ENCODE data around the gene IRS2. TPM values are rescaled to one million over a fixed set of nuclear protein-coding genes. Genes with fewer than 3 reads are reported as not detected.

Gene IRS2
- total and polyA plus RNA-seq, 7 experiments from 2014 or later, result 2.7 to 94.9 (median 26.1) TPM

DNA sequence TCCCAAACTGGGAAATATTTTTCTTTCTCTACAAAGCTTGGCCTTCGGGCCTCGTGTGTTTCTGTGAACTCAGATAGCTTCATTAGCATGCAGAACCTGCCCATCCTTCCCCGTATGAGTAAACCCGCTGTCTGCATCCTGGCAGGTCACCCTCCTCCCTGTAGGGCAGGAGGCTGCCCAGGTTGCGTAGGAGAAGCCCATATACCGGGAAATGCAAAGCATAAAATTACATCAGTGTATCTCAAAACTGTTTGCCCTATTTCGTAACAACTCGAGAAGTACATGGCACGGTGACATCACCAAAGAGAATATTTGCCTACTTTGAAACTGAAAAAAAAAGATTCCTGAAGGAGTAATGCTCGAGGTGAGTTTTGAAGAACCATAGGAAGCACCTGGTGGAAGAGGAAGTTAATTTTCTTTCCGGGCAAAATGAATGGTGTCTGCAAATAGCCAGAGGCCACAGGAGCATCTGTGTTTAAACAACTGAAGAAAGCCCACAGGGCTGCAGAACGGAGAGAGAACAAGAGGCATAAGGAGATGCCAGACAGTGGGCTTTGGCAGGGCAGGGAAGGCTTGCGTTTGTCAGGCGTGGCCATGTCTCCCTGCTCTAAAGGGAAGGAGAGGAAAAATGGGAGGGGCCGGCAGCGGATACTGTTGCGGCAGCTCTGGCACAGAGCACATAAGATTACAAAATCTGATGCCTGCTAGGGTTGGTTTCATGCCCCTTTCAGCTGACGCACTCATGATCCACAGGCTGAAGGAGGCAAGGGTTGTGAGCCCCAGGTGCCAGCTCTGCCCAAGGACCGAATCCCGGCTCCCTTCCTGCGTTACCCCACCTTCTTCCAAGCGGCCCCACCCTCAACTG lies 81.4 kb downstream of the IRS2 start:
- Mint-ChIP-seq H3K9me3 (peaks cover 0 to 2% (median 0%) of the 10 kb centered on the region in 11 donors), H3K27ac (no peak overlapping the region), H3K27me3 (peaks cover 18 to 29% (median 28%) of the 10 kb centered on the region in 5 donors), H3K4me1 (peaks cover 4 to 18% (median 11%) of the 10 kb centered on the region in 7 donors), H3K36me3 (peaks cover 0 to 8% (median 0%) of the 10 kb centered on the region in 5 donors), H3K4me3 (peak overlapping the region in 2 of 10 donors; percentile 6 to 16)
- H3K36me3 ChIP-seq (ENCODE audit: control insufficient read depth in 2 of 3, insufficient read depth in 3 of 3, low read length in 3 of 3), result no peaks in the 10 kb centered on the region
- H3K27me3 ChIP-seq (ENCODE audit: control insufficient read depth in 2 of 2, insufficient read depth in 2 of 2, low read length in 2 of 2), result no peaks in the 10 kb centered on the region
- no peak overlapping the region for H3K4me3 ChIP-seq (ENCODE audit: low read length)
- H3K4me1 ChIP-seq (ENCODE audit: control insufficient read depth in 2 of 2, insufficient read depth in 2 of 2, low read length in 2 of 2), result peaks cover 0 to 4% of the 10 kb centered on the region in 2 donors
- ATAC-seq, result peak; percentile 60
- CTCF ChIA-PET, result no interaction called here
- no peaks in the 10 kb centered on the region for H3K9me3 ChIP-seq (ENCODE audit: control insufficient read depth in 2 of 3, low read length in 3 of 3)
- POLR2A ChIA-PET, result no interaction called here
- H3K27ac ChIP-seq (ENCODE audit: low read depth, low read length), result no peak overlapping the region
- intact Hi-C loops (cut with micrococcal nuclease), result no loop called here
- DNase-seq, result no peak

DNA sequence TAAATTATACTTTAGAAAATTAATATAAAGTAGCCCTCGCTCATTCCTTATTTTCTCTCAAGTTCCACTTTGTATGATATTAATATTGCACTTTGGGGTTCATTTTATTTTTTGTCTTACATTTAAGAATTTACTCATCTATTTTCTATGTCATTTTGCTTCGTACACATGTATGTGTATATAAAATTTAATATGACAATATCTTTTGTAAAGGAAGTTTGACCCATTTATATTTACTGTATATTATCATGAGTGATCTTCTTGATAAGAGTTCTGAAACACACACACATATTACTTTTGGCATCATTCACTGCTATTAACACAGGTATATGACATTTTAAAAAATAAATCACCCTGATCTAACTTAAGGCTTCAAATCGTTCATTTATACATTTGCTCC lies 83.1 kb downstream of the IRS2 start:
- peaks cover 0 to 5% of the 10 kb centered on the region in 2 donors for H3K4me1 ChIP-seq (ENCODE audit: control insufficient read depth in 2 of 2, insufficient read depth in 2 of 2, low read length in 2 of 2)
- no peaks in the 10 kb centered on the region for H3K27me3 ChIP-seq (ENCODE audit: control insufficient read depth in 2 of 2, insufficient read depth in 2 of 2, low read length in 2 of 2)
- no peaks in the 10 kb centered on the region for H3K9me3 ChIP-seq (ENCODE audit: control insufficient read depth in 2 of 3, low read length in 3 of 3)
- peaks cover 0 to 2% (median 0%) of the 10 kb centered on the region in 11 donors for H3K9me3 Mint-ChIP-seq
- POLR2A ChIA-PET, result no interaction called here
- no peak for ATAC-seq
- H3K36me3 ChIP-seq (ENCODE audit: control insufficient read depth in 2 of 3, insufficient read depth in 3 of 3, low read length in 3 of 3), result no peaks in the 10 kb centered on the region
- peaks cover 0 to 8% (median 0%) of the 10 kb centered on the region in 5 donors for H3K36me3 Mint-ChIP-seq
- CTCF ChIA-PET, result no interaction called here
- intact Hi-C loops (cut with micrococcal nuclease), result no loop called here
- no peak overlapping the region for H3K4me3 ChIP-seq (ENCODE audit: low read length)
- no peak for DNase-seq
- H3K27me3 Mint-ChIP-seq, result peaks cover 18 to 29% (median 28%) of the 10 kb centered on the region in 5 donors
- no peak overlapping the region for H3K4me3 Mint-ChIP-seq
- no peak overlapping the region for H3K27ac ChIP-seq (ENCODE audit: low read depth, low read length)
- peaks cover 4 to 19% (median 13%) of the 10 kb centered on the region in 7 donors for H3K4me1 Mint-ChIP-seq
- H3K27ac Mint-ChIP-seq, result no peak overlapping the region
